Transverse colon (tissue), 4 donors: ENCODE measurements around the gene ANO7.

Source experiments
- POLR2A ChIP-seq: fragments of 450-650 bp; IDR thresholded peaks from one replicate; pipeline ENCODE4 v1.6.1; 2016; ENCODE audit warnings: antibody characterized with exemption, mild to moderate bottlenecking, moderate library complexity
- POLR2AphosphoS5 ChIP-seq, 3 donors: sonication (generic); formaldehyde crosslinking; IDR thresholded peaks; one replicate each; pipeline ENCODE4 v1.6.1; 2016; ENCODE audit warnings: antibody characterized with exemption in 3 of 3
- TF ChIP-seq, protein P1 (sequence below), 5 experiments: fragments of 200-600 bp in 3 of 5; fragments of 450-650 bp in 2 of 5; sonication (generic) in 3 of 5; IDR thresholded peaks; 1 replicate in 2 of 5; 2 replicates in 3 of 5; pipeline ENCODE4 v1.5.1; 2016 to 2017; ENCODE audit warnings: antibody characterized with exemption in 5 of 5, inconsistent platforms in 3 of 5, mild to moderate bottlenecking in 2 of 5, moderate library complexity in 1 of 5

DNA sequence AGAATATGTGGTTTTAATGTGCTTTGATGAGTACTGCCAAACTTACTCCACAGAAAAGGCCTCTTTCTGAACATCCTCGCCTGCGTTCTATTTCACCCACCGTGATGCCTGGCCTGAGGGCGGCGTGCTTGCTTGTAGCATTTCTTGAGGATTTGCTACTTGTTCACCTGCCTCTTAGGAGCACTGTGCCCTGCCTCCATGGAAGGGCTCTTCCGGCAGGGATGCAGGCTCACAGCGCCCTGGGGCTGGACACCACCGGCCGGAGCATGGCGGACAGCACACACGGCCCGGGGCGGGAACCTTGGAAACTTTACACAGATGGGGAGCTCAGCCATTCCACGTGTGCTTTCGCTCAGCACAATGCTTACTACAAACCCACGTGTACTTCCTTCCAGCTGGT, 37.1 kb downstream of the ANO7 start:
- no peak for TF ChIP-seq POLR2AphosphoS5 (IDR thresholded peaks at IDR 0.05)
- TF ChIP-seq, protein P1, sequence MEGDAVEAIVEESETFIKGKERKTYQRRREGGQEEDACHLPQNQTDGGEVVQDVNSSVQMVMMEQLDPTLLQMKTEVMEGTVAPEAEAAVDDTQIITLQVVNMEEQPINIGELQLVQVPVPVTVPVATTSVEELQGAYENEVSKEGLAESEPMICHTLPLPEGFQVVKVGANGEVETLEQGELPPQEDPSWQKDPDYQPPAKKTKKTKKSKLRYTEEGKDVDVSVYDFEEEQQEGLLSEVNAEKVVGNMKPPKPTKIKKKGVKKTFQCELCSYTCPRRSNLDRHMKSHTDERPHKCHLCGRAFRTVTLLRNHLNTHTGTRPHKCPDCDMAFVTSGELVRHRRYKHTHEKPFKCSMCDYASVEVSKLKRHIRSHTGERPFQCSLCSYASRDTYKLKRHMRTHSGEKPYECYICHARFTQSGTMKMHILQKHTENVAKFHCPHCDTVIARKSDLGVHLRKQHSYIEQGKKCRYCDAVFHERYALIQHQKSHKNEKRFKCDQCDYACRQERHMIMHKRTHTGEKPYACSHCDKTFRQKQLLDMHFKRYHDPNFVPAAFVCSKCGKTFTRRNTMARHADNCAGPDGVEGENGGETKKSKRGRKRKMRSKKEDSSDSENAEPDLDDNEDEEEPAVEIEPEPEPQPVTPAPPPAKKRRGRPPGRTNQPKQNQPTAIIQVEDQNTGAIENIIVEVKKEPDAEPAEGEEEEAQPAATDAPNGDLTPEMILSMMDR (IDR thresholded peaks at IDR 0.05), result no peak
- no peak for TF ChIP-seq POLR2A
